K562 (cell line): ENCODE results near the gene TSPOAP1. TPM values are rescaled to one million over a fixed set of nuclear protein-coding genes. Genes with fewer than 3 reads are reported as not detected.

Source experiments
- ATAC-seq: fragments of 200-7000 bp; cut with Tn5 transposase; 3 replicates; pipeline ENCODE4 v1.9.1; 2020; ENCODE audit warnings: moderate library complexity
- BruUV-seq: library from RNA; stranded (reverse); fragments of 400-500 nt; replicated peaks from 2 replicates; lab custom pipeline; 2021; lab: Mats Ljungman, UMichigan
- CTCF ChIA-PET: fragments of 300-600 bp; formaldehyde crosslinking; extraction: SDS; loops from one replicate; lab custom pipeline; 2021; ENCODE audit warnings: low intra/inter-chr PET ratio; lab: Yijun Ruan, JAX
- POLR2A ChIA-PET: fragments of 300-600, 350-650 bp; sonication (Branson Sonifier 250); formaldehyde crosslinking; extraction: SDS; loops from one replicate; lab custom pipeline; 2021; ENCODE audit warnings: antibody characterized with exemption, inconsistent platforms; lab: Yijun Ruan, JAX
- DNase-seq, 4 experiments: peaks; one replicate each; pipeline versions ENCODE4 v3.0.0 to v3.0.0-alpha.2; 2011 to 2018; ENCODE audit warnings: low spot score in 3 of 4, mixed read lengths in 3 of 4; ENCODE audit errors: extremely low read depth in 1 of 4
- FAIRE-seq: peaks from 2 replicates; lab custom pipeline; 2011; peaks lifted over from hg19 to GRCh38; lab: Jason Lieb, UNC
- H2AFZ ChIP-seq: 2 replicates; pipeline ENCODE4 v1.6.0; 2011; ENCODE audit warnings: low read depth, low read length, control low read depth, inconsistent platforms
- H3K27ac ChIP-seq: fragments of 200-600 bp; 3 replicates; pipeline ENCODE4 v1.8.0; 2011; ENCODE audit warnings: low read depth, mild to moderate bottlenecking, control low read depth, inconsistent platforms, low read length, moderate library complexity, mixed read lengths; ENCODE audit errors: extremely low read depth
- H3K27me3 ChIP-seq, 2 experiments: fragments of 300-600 bp in 1 of 2; 2 replicates in 1 of 2; 3 replicates in 1 of 2; pipeline versions ENCODE4 v1.6.0 to v1.8.0; 2011; ENCODE audit warnings: inconsistent platforms in 2 of 2, low read length in 2 of 2, mild to moderate bottlenecking in 1 of 2, mixed read lengths in 1 of 2, moderate library complexity in 1 of 2; ENCODE audit not compliant: control insufficient read depth in 2 of 2, insufficient read depth in 2 of 2
- H3K36me3 ChIP-seq: fragments of 300-600 bp; 3 replicates; pipeline ENCODE4 v1.8.0; 2011; ENCODE audit warnings: mild to moderate bottlenecking, low read length, inconsistent platforms; ENCODE audit not compliant: control insufficient read depth, insufficient read depth
- H3K4me1 ChIP-seq, 2 experiments: fragments of 200-600 bp in 1 of 2; replicated peaks in 1 of 2; 2 replicates in 1 of 2; 3 replicates in 1 of 2; pipeline versions ENCODE4 v1.5.1 to v1.8.0; 2011; ENCODE audit warnings: inconsistent platforms in 2 of 2, low read length in 2 of 2, mild to moderate bottlenecking in 1 of 2, mixed read lengths in 1 of 2, moderate library complexity in 1 of 2; ENCODE audit not compliant: control insufficient read depth in 2 of 2, insufficient read depth in 2 of 2
- H3K4me2 ChIP-seq: 2 replicates; pipeline ENCODE4 v1.6.1; 2011; ENCODE audit warnings: low read length, control low read depth, inconsistent platforms, mixed read lengths; ENCODE audit not compliant: insufficient read depth
- H3K4me3 ChIP-seq: fragments of 200-600 bp; sonication (generic), shearing (Covaris generic); 2 replicates; pipeline ENCODE4 v1.5.1; 2016; ENCODE audit warnings: control low read depth, inconsistent platforms
- H3K79me2 ChIP-seq: fragments of 200-600 bp; 3 replicates; pipeline ENCODE4 v1.8.0; 2011; ENCODE audit warnings: low read length, inconsistent platforms; ENCODE audit not compliant: control insufficient read depth, insufficient read depth
- H3K9ac ChIP-seq, 2 experiments: 2 replicates each; pipeline versions ENCODE4 v1.6.0 to v1.6.1; 2011; ENCODE audit warnings: low read depth in 2 of 2, low read length in 2 of 2, control low read depth in 1 of 2, inconsistent platforms in 1 of 2, mild to moderate bottlenecking in 1 of 2, mixed read lengths in 1 of 2; ENCODE audit not compliant: insufficient read depth in 1 of 2
- H3K9me1 ChIP-seq: one replicate; pipeline ENCODE4 v1.6.0; 2011; ENCODE audit warnings: inconsistent platforms, mild to moderate bottlenecking, low read length, moderate library complexity; ENCODE audit not compliant: control insufficient read depth, insufficient read depth
- H3K9me3 ChIP-seq: replicated peaks from 2 replicates; pipeline ENCODE4 v1.5.1; 2011; ENCODE audit warnings: low read depth, low read length, inconsistent platforms; ENCODE audit not compliant: control insufficient read depth, insufficient read depth
- H4K20me1 ChIP-seq: replicated peaks from 2 replicates; pipeline ENCODE4 v1.6.1; 2011; ENCODE audit warnings: low read length, inconsistent platforms, mixed read lengths; ENCODE audit not compliant: control insufficient read depth, insufficient read depth
- ATF3 ChIP-seq, 2 experiments: fragments of 450-650 bp in 1 of 2; sonication (generic) in 1 of 2; formaldehyde crosslinking in 1 of 2; IDR thresholded peaks in 1 of 2; conservative IDR thresholded peaks in 1 of 2; 2 replicates each; pipeline versions ENCODE4 v1.6.1 to v1.8.1; 2016 to 2023; ENCODE audit warnings: mild to moderate bottlenecking in 2 of 2, moderate library complexity in 2 of 2, inconsistent platforms in 1 of 2, missing genetic modification reagents in 1 of 2
- CBFA2T3 ChIP-seq: fragments of 450-650 bp; IDR thresholded peaks from 2 replicates; pipeline ENCODE4 v1.6.1; 2017
- EZH2 ChIP-seq: IDR thresholded peaks from 2 replicates; pipeline ENCODE4 v1.6.1; 2012; ENCODE audit warnings: low read depth, mild to moderate bottlenecking, inconsistent platforms, low read length, borderline replicate concordance
- GTF2A2 ChIP-seq: IDR thresholded peaks from 2 replicates; pipeline ENCODE4 v1.6.1; 2016; ENCODE audit warnings: mild to moderate bottlenecking, missing genetic modification characterization, missing compliant biosample characterization
- GTF2B ChIP-seq: IDR thresholded peaks from 2 replicates; pipeline ENCODE4 v1.6.1; 2011; ENCODE audit not compliant: insufficient read length; ENCODE audit errors: extremely low read depth
- MNT ChIP-seq, 2 experiments: fragments of 450-650 bp; conservative IDR thresholded peaks; 2 replicates each; pipeline ENCODE4 v1.6.1; 2017; ENCODE audit warnings: mild to moderate bottlenecking in 2 of 2, moderate library complexity in 2 of 2
- NCOA2 ChIP-seq, 2 experiments: fragments of 450-650 bp; IDR thresholded peaks; 2 replicates each; pipeline ENCODE4 v1.6.1; 2018; ENCODE audit warnings: mild to moderate bottlenecking in 2 of 2, moderate library complexity in 1 of 2; ENCODE audit not compliant: partially characterized antibody in 2 of 2
- OTX1 ChIP-seq: fragments of 450-650 bp; formaldehyde crosslinking; IDR thresholded peaks from 2 replicates; pipeline ENCODE4 v1.4.0; 2022; ENCODE audit warnings: mild to moderate bottlenecking
- RNF2 ChIP-seq: sonication (generic); IDR thresholded peaks from 2 replicates; pipeline ENCODE4 v1.6.1; 2016
- SFPQ ChIP-seq: fragments of 200-400 bp; formaldehyde crosslinking; IDR thresholded peaks from 2 replicates; pipeline ENCODE4 v1.6.1; 2017; ENCODE audit warnings: mild to moderate bottlenecking, low read depth, low read length, moderate library complexity
- SPI1 ChIP-seq: IDR thresholded peaks from 2 replicates; pipeline ENCODE4 v1.6.1; 2011; ENCODE audit warnings: low read depth, low read length, control low read depth, borderline replicate concordance
- VEZF1 ChIP-seq: fragments of 200-800 bp; sonication (Bioruptor generic); IDR thresholded peaks from 2 replicates; pipeline ENCODE4 v1.6.1; 2017; ENCODE audit warnings: missing genetic modification characterization, missing compliant biosample characterization
- ZNF780A ChIP-seq: fragments of 250-450 bp; sonication (Bioruptor Pico); IDR thresholded peaks from 2 replicates; pipeline ENCODE4 v1.5.0; 2021; ENCODE audit warnings: mild to moderate bottlenecking
- WGBS: fragments of 100-300 bp; shearing (Covaris generic); methylation state at CpG from one replicate; pipeline ENCODE4 v1.1.6; 2016; ENCODE audit warnings: low coverage, mixed read lengths; ENCODE audit not compliant: insufficient coverage; ENCODE audit errors: missing lambda C conversion rate; 5-methylcytosine and 5-hydroxymethylcytosine counted together
- in situ Hi-C: fragments of 300-500 bp; cut with MboI; formaldehyde crosslinking; loops from 4 replicates; pipeline ENCODE4 v1.15.0; 2018; ENCODE audit warnings: inconsistent platforms, mixed read lengths
- intact Hi-C: fragments of 100-400 bp; cut with micrococcal nuclease; formaldehyde crosslinking; loops from 2 replicates; pipeline ENCODE4 v1.14.2; 2022
- polyA plus RNA-seq, 8 experiments: library from polyadenylated mRNA; depleted of rRNA in 4 of 8; stranded (reverse) in 5 of 8; unstranded in 3 of 8; fragments of >200 nt; fragmentation: Nextera tagmentation in 2 of 8; fragmentation: Illumina TruSeq in 1 of 8; extraction: Ambion mirVana in 2 of 8; extraction: Trizol in 1 of 8; gene quantifications; 2 replicates each; pipeline versions ENCODE4 v1.2.1 to v1.2.3, GENCODE V29; 2011 to 2014; ENCODE audit warnings: inconsistent platforms in 1 of 8, missing spikeins in 1 of 8
- total RNA-seq, 7 experiments: library from RNA; depleted of rRNA in 6 of 7; stranded (reverse); fragments of >200 nt in 6 of 7; fragmentation: Illumina TruSeq in 2 of 7; extraction: Trizol in 2 of 7; gene quantifications; 2 replicates each; pipeline versions ENCODE4 v1.2.1 to v1.2.3, GENCODE V29; 2011 to 2021; ENCODE audit warnings: low replicate concordance in 1 of 7

The TSPOAP1 gene
- total and polyA plus RNA-seq, 9 of the 15 experiments (the other 6 are each of a cell fraction or from before 2014, with no cell fraction given): 0.87 to 3.9 (median 1.8) TPM; not detected in 2

- CTCF ChIA-PET: no interaction called here
- WGBS: 48% methylated on average over 4 of the region's 6 CpGs
- no peak for FAIRE-seq
These were observed 13.3 kb downstream of the TSPOAP1 start for GRCh38 chr17:58315281-58315711.

More at GRCh38 chr17:58315281-58315711, 13.3 kb downstream of the TSPOAP1 start:
- no peak for ATAC-seq
- H3K27ac ChIP-seq: no peak overlapping the region
- intact Hi-C loops: no loop called here
- TF ChIP-seq CBFA2T3: no peak
- no peak for TF ChIP-seq VEZF1 (CRISPR knock-in tag)
- no peak for TF ChIP-seq EZH2
- TF ChIP-seq RNF2: no peak
- TF ChIP-seq SPI1: no peak
- no peak for TF ChIP-seq ZNF780A
- TF ChIP-seq SFPQ: no peak
- TF ChIP-seq GTF2A2 (tag): no peak
- no peak for TF ChIP-seq GTF2B
- TF ChIP-seq MNT (conservative IDR thresholded peaks at IDR 0.05): no peak
- TF ChIP-seq OTX1 (CRISPR knock-in tag): no peak
- TF ChIP-seq NCOA2 (IDR thresholded peaks at IDR 0.05; ENCODE audit: partially characterized antibody in 2 of 2): no peak
- no peak for TF ChIP-seq ATF3 (IDR thresholded peaks at IDR 0.05)
- TF ChIP-seq ATF3 (CRISPR knock-in tag; conservative IDR thresholded peaks at IDR 0.05): no peak
- H2AFZ ChIP-seq: no peak overlapping the region
- no TSS peak for BruUV-seq
- POLR2A ChIA-PET: interaction anchor here (0.9 to 4.3 kb wide), 3 partner anchors 11 to 40 kb away, joined by 3 to 42 read pairs (median 14); partner anchors contain the start of gene TSPOAP1
- H3K9me1 ChIP-seq: no peaks in the 10 kb centered on the region
- no peak overlapping the region for H3K4me2 ChIP-seq
- H3K9ac ChIP-seq: peak overlapping the region in 1 of 2 experiments; percentile 36; a peak in 1 of 4 replicates
- no peak overlapping the region for H3K4me3 ChIP-seq
- no peaks in the 10 kb centered on the region for H3K9me3 ChIP-seq
- H3K27me3 ChIP-seq: no peaks in the 10 kb centered on the region
- peaks cover 0 to 21% of the 10 kb centered on the region in 2 experiments; a peak in 1 of 5 replicates for H3K4me1 ChIP-seq
- no peaks in the 10 kb centered on the region for H3K79me2 ChIP-seq
- no peaks in the 10 kb centered on the region for H4K20me1 ChIP-seq
- no peak for DNase-seq
- in situ Hi-C loops: no loop called here
- H3K36me3 ChIP-seq: no peaks in the 10 kb centered on the region
